HEK293 (cell line): ENCODE results near the gene STMN1.
A peak's percentile ranks its signal among the peaks of the same experiment; 100 is the strongest.

Experiments used
- CTCF ChIA-PET: fragments of 350-600 bp; formaldehyde crosslinking; extraction: SDS; loops from one replicate; lab custom pipeline; 2021; ENCODE audit warnings: antibody characterized with exemption; lab: Yijun Ruan, JAX
- POLR2A ChIA-PET: fragments of 300-600 bp; formaldehyde crosslinking; extraction: SDS; loops from one replicate; lab custom pipeline; 2020; ENCODE audit warnings: antibody characterized with exemption, inconsistent platforms; lab: Yijun Ruan, JAX
- H3K27ac ChIP-seq: fragments of 200-500 bp; sonication (Bioruptor generic); 2 replicates; pipeline ENCODE4 v1.5.1; 2014; ENCODE audit warnings: low read depth, low read length, control low read depth, inconsistent platforms; ENCODE audit errors: extremely low read depth
- H3K36me3 ChIP-seq, 2 experiments: fragments of 200-500 bp in 1 of 2; sonication (Bioruptor generic) in 1 of 2; 1 replicate in 1 of 2; 2 replicates in 1 of 2; pipeline ENCODE4 v1.5.1; 2014 to 2017; ENCODE audit warnings: inconsistent platforms in 2 of 2, low read length in 2 of 2; ENCODE audit not compliant: control insufficient read depth in 2 of 2, insufficient read depth in 1 of 2
- H3K4me1 ChIP-seq: fragments of 200-500 bp; sonication (Bioruptor generic); 2 replicates; pipeline ENCODE4 v1.5.1; 2014; ENCODE audit warnings: mild to moderate bottlenecking, low read length, inconsistent platforms; ENCODE audit not compliant: control insufficient read depth, insufficient read depth
- H3K4me3 ChIP-seq: 2 replicates; pipeline ENCODE4 v1.5.1; 2011; ENCODE audit warnings: low read depth, mild to moderate bottlenecking, control low read depth, low read length, moderate library complexity
- H3K9me3 ChIP-seq: fragments of 200-500 bp; sonication (Bioruptor generic); 2 replicates; pipeline ENCODE4 v1.5.1; 2014; ENCODE audit warnings: low read depth, low read length, inconsistent platforms; ENCODE audit not compliant: control insufficient read depth, insufficient read depth
- WT1 ChIP-seq: fragments of 450-650 bp; formaldehyde crosslinking; IDR thresholded peaks from 2 replicates; pipeline ENCODE4 v1.5.1; 2016; ENCODE audit warnings: missing biosample characterization, missing genetic modification characterization
- ZNF121 ChIP-seq: fragments of 450-650 bp; formaldehyde crosslinking; IDR thresholded peaks from 2 replicates; pipeline ENCODE4 v1.5.1; 2016; ENCODE audit warnings: missing biosample characterization, missing genetic modification characterization
- ZNF184 ChIP-seq: fragments of 450-650 bp; IDR thresholded peaks from 2 replicates; pipeline ENCODE4 v1.5.1; 2018; ENCODE audit warnings: missing biosample characterization, mild to moderate bottlenecking, missing genetic modification characterization
- ZNF23 ChIP-seq: fragments of 450-650 bp; formaldehyde crosslinking; IDR thresholded peaks from 2 replicates; pipeline ENCODE4 v1.5.1; 2016; ENCODE audit warnings: missing biosample characterization, missing genetic modification characterization, borderline replicate concordance
- ZNF544 ChIP-seq: fragments of 450-650 bp; formaldehyde crosslinking; IDR thresholded peaks from 2 replicates; pipeline ENCODE4 v1.5.0; 2017; ENCODE audit warnings: missing biosample characterization, missing genetic modification characterization
- ZNF600 ChIP-seq: fragments of 450-650 bp; formaldehyde crosslinking; IDR thresholded peaks from 2 replicates; pipeline ENCODE4 v1.5.1; 2016; ENCODE audit warnings: missing biosample characterization, missing genetic modification characterization
- ZNF768 ChIP-seq: fragments of 450-650 bp; formaldehyde crosslinking; IDR thresholded peaks from 2 replicates; pipeline ENCODE4 v1.5.1; 2018; ENCODE audit warnings: missing biosample characterization, mild to moderate bottlenecking, missing genetic modification characterization
- ZNF791 ChIP-seq: fragments of 450-650 bp; formaldehyde crosslinking; IDR thresholded peaks from 2 replicates; pipeline ENCODE4 v1.5.1; 2016; ENCODE audit warnings: missing biosample characterization, missing genetic modification characterization
- TF ChIP-seq, protein P1 (sequence below): fragments of 450-650 bp; formaldehyde crosslinking; IDR thresholded peaks from 2 replicates; pipeline ENCODE4 v1.5.1; 2016; ENCODE audit warnings: missing biosample characterization, missing genetic modification characterization
- TF ChIP-seq, protein P2 (sequence below): fragments of 450-650 bp; formaldehyde crosslinking; IDR thresholded peaks from 2 replicates; pipeline ENCODE4 v1.5.1; 2017; ENCODE audit warnings: missing biosample characterization, missing genetic modification characterization
- TF ChIP-seq, protein P3 (sequence below): fragments of 450-650 bp; formaldehyde crosslinking; IDR thresholded peaks from 2 replicates; pipeline ENCODE4 v1.5.1; 2016; ENCODE audit warnings: missing biosample characterization, missing genetic modification characterization
- TF ChIP-seq, protein P4 (sequence below): fragments of 450-650 bp; formaldehyde crosslinking; IDR thresholded peaks from 2 replicates; pipeline ENCODE4 v1.5.1; 2017; ENCODE audit warnings: missing biosample characterization, mild to moderate bottlenecking, missing genetic modification characterization, moderate library complexity
- TF ChIP-seq, protein P5 (sequence below): fragments of 450-650 bp; formaldehyde crosslinking; IDR thresholded peaks from 2 replicates; pipeline ENCODE4 v1.5.1; 2016; ENCODE audit warnings: missing biosample characterization, missing genetic modification characterization

STMN1 gene

DNA sequence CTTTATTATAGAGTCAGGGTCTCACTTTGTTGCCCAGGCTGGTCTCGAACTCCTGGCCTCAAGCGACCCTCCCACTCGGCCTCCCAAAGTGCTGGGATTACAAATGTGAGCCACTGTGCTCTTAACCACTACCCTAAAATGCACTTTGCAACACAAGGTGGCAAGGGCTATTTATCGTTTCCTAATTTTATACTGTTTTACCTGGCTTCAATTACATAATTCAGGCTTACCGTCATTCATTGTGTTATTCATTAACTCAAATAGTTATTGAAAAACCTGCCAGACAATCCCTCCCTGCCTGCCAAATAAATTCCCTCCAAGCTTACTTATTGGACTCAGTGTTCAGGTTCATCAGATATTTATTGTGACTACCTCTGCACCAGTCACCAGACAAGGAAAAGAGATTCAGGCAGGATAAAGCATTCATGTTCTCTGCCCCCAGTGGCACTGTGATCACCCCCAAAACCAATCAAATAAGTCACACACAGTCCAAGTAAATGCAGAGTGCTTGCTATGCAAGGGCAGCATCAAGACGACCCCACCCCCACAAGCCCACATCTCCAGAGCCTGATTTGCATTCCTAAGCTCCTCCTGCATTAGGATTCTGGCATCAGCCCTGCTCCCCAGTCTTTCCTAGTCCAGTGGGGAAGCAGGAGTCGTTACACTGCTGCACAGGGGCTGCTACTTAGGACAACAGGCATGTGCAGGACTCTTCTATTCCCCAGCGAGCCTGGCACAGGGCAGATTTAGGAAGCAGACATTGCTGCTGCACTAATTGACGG lies 38.8 kb downstream of the STMN1 start:
- POLR2A ChIA-PET, result no interaction called here
- TF ChIP-seq ZNF23 (tag by site-specific recombination) (no peak), WT1 (tag by site-specific recombination) (no peak), ZNF184 (tag by site-specific recombination) (no peak), ZNF600 (no peak)
- TF ChIP-seq, protein P1, sequence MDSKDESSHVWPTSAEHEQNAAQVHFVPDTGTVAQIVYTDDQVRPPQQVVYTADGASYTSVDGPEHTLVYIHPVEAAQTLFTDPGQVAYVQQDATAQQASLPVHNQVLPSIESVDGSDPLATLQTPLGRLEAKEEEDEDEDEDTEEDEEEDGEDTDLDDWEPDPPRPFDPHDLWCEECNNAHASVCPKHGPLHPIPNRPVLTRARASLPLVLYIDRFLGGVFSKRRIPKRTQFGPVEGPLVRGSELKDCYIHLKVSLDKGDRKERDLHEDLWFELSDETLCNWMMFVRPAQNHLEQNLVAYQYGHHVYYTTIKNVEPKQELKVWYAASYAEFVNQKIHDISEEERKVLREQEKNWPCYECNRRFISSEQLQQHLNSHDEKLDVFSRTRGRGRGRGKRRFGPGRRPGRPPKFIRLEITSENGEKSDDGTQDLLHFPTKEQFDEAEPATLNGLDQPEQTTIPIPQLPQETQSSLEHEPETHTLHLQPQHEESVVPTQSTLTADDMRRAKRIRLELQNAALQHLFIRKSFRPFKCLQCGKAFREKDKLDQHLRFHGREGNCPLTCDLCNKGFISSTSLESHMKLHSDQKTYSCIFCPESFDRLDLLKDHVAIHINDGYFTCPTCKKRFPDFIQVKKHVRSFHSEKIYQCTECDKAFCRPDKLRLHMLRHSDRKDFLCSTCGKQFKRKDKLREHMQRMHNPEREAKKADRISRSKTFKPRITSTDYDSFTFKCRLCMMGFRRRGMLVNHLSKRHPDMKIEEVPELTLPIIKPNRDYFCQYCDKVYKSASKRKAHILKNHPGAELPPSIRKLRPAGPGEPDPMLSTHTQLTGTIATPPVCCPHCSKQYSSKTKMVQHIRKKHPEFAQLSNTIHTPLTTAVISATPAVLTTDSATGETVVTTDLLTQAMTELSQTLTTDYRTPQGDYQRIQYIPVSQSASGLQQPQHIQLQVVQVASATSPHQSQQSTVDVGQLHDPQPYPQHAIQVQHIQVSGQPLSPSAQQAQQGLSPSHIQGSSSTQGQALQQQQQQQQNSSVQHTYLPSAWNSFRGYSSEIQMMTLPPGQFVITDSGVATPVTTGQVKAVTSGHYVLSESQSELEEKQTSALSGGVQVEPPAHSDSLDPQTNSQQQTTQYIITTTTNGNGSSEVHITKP (tag by site-specific recombination), result no peak
- TF ChIP-seq, protein P2, sequence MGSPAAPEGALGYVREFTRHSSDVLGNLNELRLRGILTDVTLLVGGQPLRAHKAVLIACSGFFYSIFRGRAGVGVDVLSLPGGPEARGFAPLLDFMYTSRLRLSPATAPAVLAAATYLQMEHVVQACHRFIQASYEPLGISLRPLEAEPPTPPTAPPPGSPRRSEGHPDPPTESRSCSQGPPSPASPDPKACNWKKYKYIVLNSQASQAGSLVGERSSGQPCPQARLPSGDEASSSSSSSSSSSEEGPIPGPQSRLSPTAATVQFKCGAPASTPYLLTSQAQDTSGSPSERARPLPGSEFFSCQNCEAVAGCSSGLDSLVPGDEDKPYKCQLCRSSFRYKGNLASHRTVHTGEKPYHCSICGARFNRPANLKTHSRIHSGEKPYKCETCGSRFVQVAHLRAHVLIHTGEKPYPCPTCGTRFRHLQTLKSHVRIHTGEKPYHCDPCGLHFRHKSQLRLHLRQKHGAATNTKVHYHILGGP (tag by site-specific recombination), result no peak
- TF ChIP-seq, protein P3, sequence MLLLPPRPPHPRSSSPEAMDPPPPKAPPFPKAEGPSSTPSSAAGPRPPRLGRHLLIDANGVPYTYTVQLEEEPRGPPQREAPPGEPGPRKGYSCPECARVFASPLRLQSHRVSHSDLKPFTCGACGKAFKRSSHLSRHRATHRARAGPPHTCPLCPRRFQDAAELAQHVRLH (tag by site-specific recombination), result no peak
- TF ChIP-seq, protein P4, sequence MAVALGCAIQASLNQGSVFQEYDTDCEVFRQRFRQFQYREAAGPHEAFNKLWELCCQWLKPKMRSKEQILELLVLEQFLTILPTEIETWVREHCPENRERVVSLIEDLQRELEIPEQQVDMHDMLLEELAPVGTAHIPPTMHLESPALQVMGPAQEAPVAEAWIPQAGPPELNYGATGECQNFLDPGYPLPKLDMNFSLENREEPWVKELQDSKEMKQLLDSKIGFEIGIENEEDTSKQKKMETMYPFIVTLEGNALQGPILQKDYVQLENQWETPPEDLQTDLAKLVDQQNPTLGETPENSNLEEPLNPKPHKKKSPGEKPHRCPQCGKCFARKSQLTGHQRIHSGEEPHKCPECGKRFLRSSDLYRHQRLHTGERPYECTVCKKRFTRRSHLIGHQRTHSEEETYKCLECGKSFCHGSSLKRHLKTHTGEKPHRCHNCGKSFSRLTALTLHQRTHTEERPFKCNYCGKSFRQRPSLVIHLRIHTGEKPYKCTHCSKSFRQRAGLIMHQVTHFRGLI (tag by site-specific recombination), result no peak
- CTCF ChIA-PET, result interaction anchor here (1.2 kb wide), 1 partner anchor 28 kb away, joined by 4 read pairs; no protein-coding TSS in a partner anchor
- no peak overlapping the region for H3K4me3 ChIP-seq
- no peaks in the 10 kb centered on the region for H3K4me1 ChIP-seq
- no peak overlapping the region for H3K27ac ChIP-seq
- H3K9me3 ChIP-seq, result no peaks in the 10 kb centered on the region
- H3K36me3 ChIP-seq, result peaks cover 0 to 33% of the 10 kb centered on the region in 2 experiments; a peak in 1 of 3 replicates

DNA sequence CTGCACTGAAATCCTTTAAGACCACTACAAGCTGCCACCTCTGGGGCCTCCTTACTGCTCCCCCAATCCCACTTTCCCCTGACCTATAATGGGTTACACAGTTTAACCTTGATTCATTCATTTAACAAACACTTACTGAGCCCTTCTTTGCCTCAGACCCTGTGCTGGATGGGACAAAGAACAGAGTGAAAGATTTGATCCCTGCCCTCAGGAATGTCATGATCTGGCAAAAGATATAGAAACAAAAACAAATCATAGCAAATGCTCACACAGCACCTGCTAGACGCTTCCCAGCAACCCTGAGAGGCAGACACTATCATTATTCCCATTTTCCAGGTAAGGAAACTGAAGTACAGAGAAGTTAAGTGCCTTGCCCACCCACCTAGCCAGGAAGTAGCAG lies 39.9 kb downstream of the STMN1 start:
- Histone ChIP-seq H3K36me3 (peaks cover 0 to 37% of the 10 kb centered on the region in 2 experiments; a peak in 1 of 3 replicates), H3K4me1 (no peaks in the 10 kb centered on the region), H3K4me3 (no peak overlapping the region), H3K9me3 (no peaks in the 10 kb centered on the region), H3K27ac (no peak overlapping the region)
- CTCF ChIA-PET, result interaction anchor here (0.5 to 1.2 kb wide), 2 partner anchors 24 to 29 kb away, joined by 3 to 4 read pairs; no protein-coding TSS in a partner anchor
- POLR2A ChIA-PET, result no interaction called here
- TF ChIP-seq, protein P5, sequence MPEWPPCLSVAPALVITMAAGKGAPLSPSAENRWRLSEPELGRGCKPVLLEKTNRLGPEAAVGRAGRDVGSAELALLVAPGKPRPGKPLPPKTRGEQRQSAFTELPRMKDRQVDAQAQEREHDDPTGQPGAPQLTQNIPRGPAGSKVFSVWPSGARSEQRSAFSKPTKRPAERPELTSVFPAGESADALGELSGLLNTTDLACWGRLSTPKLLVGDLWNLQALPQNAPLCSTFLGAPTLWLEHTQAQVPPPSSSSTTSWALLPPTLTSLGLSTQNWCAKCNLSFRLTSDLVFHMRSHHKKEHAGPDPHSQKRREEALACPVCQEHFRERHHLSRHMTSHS (tag by site-specific recombination), result no peak
- no peak for TF ChIP-seq ZNF791
- TF ChIP-seq ZNF544 (tag by site-specific recombination), result no peak

DNA sequence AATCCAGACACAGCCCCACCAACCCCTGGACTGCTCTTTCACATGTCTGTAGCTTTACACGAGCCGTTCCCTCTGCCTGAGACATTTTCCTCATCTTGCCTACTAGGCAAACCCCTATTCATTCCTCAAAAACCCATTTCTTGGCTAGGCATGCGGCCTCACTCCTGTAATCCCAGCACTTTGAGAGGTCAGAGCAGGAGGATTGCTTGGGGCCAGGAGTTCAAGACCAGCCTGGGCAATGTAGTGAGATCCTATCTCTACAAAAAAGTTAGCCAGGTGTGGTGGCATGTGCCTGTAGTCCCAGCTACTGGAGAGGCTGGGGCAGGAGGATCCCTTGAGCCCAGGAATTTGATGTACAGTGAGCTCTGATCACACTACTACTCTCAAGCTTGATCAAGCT lies 41.8 kb downstream of the STMN1 start:
- TF ChIP-seq ZNF768 (tag by site-specific recombination) (no peak), ZNF121 (peak; percentile 80)
- peaks cover 0 to 26% of the 10 kb centered on the region in 2 experiments; a peak in 1 of 3 replicates for H3K36me3 ChIP-seq
- ChIA-PET POLR2A (no interaction called here), CTCF (interaction anchor here (1.9 kb wide), 1 partner anchor 20 kb away, joined by 4 read pairs; no protein-coding TSS in a partner anchor)
- no peaks in the 10 kb centered on the region for H3K4me1 ChIP-seq
- no peak overlapping the region for H3K27ac ChIP-seq
- H3K9me3 ChIP-seq, result no peaks in the 10 kb centered on the region
- H3K4me3 ChIP-seq, result no peak overlapping the region
